Breast epithelium (tissue), 3 donors: ENCODE data around the gene WDR31.

ENCODE experiments used
- POLR2A ChIP-seq: fragments of 450-650 bp; IDR thresholded peaks from one replicate; pipeline ENCODE4 v1.6.1; 2016; ENCODE audit warnings: antibody characterized with exemption, mild to moderate bottlenecking, moderate library complexity
- POLR2AphosphoS5 ChIP-seq, 3 donors: sonication (generic); formaldehyde crosslinking; IDR thresholded peaks; one replicate each; pipeline ENCODE4 v1.6.1; 2017; ENCODE audit warnings: antibody characterized with exemption in 3 of 3
- TF ChIP-seq, protein P1 (sequence below), 3 donors: fragments of 450-650 bp; IDR thresholded peaks; one replicate each; pipeline ENCODE4 v1.5.1; 2016 to 2017; ENCODE audit warnings: antibody characterized with exemption in 3 of 3, mild to moderate bottlenecking in 3 of 3, moderate library complexity in 3 of 3

DNA sequence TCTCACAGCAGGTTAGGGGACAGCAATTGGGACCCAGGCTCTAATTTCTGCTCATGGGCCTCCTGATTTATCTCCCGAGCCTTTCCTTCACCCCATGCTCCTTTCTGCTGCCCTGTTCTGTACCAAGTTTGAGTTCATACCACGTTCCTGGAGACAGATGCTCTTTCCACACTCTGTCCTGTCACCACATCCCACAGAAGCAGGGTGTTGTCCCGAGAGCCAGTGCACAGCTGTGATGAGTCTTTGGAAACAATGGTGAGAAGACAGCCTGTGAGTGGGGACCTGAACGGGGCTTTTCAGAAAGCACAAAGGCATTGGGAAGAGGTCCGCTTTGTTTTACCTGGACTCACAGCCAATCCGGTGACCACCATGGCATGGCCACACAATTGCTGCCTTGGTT lies 17.4 kb downstream of the WDR31 start:
- TF ChIP-seq, protein P1, sequence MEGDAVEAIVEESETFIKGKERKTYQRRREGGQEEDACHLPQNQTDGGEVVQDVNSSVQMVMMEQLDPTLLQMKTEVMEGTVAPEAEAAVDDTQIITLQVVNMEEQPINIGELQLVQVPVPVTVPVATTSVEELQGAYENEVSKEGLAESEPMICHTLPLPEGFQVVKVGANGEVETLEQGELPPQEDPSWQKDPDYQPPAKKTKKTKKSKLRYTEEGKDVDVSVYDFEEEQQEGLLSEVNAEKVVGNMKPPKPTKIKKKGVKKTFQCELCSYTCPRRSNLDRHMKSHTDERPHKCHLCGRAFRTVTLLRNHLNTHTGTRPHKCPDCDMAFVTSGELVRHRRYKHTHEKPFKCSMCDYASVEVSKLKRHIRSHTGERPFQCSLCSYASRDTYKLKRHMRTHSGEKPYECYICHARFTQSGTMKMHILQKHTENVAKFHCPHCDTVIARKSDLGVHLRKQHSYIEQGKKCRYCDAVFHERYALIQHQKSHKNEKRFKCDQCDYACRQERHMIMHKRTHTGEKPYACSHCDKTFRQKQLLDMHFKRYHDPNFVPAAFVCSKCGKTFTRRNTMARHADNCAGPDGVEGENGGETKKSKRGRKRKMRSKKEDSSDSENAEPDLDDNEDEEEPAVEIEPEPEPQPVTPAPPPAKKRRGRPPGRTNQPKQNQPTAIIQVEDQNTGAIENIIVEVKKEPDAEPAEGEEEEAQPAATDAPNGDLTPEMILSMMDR (IDR thresholded peaks at IDR 0.05), result no peak
- TF ChIP-seq POLR2AphosphoS5 (IDR thresholded peaks at IDR 0.05), result no peak
- no peak for TF ChIP-seq POLR2A
